Sigmoid colon (tissue), 7 donors: ENCODE results near the gene GORASP2. TPM values are rescaled to one million over a fixed set of nuclear protein-coding genes. Genes with fewer than 3 reads are reported as not detected.

Experiments used
- DNase-seq: peaks from one replicate; pipeline ENCODE4 v3.0.0-alpha.2; 2019
- H3K27ac ChIP-seq, 4 donors: fragments of 200-600 bp; sonication (generic); one replicate each; pipeline ENCODE4 v1.5.1; 2016 to 2019; ENCODE audit warnings: mild to moderate bottlenecking in 1 of 4
- H3K27me3 ChIP-seq, 3 donors: fragments of 200-600 bp; sonication (generic); one replicate each; pipeline ENCODE4 v1.5.1; 2019; ENCODE audit warnings: mild to moderate bottlenecking in 1 of 3
- H3K36me3 ChIP-seq, 4 donors: fragments of 200-600 bp; sonication (generic); one replicate each; pipeline ENCODE4 v1.5.1; 2016 to 2019
- H3K4me1 ChIP-seq, 4 donors: fragments of 200-600 bp; sonication (generic); one replicate each; pipeline ENCODE4 v1.5.1; 2017 to 2019
- H3K4me3 ChIP-seq, 4 donors: fragments of 200-600 bp; sonication (generic); one replicate each; pipeline ENCODE4 v1.5.1; 2017 to 2019; ENCODE audit warnings: mild to moderate bottlenecking in 2 of 4, moderate library complexity in 1 of 4
- H3K9me3 ChIP-seq, 4 donors: fragments of 200-600 bp in 3 of 4; sonication (generic) in 3 of 4; one replicate each; pipeline versions ENCODE4 v1.5.1 to v1.6.1; 2013 to 2019
- CTCF ChIP-seq, 4 experiments: fragments of 450-650 bp in 3 of 4; fragments of 200-600 bp in 1 of 4; IDR thresholded peaks; one replicate each; pipeline ENCODE4 v1.5.1; 2016 to 2019; ENCODE audit warnings: antibody characterized with exemption in 4 of 4, mild to moderate bottlenecking in 3 of 4, moderate library complexity in 2 of 4
- EP300 ChIP-seq, 4 donors: sonication (generic); formaldehyde crosslinking; IDR thresholded peaks; one replicate each; pipeline ENCODE4 v1.6.1; 2017; ENCODE audit warnings: antibody characterized with exemption in 4 of 4
- POLR2A ChIP-seq, 2 donors: fragments of 450-650 bp; IDR thresholded peaks; one replicate each; pipeline ENCODE4 v1.6.1; 2016; ENCODE audit warnings: antibody characterized with exemption in 2 of 2, mild to moderate bottlenecking in 2 of 2, moderate library complexity in 2 of 2
- POLR2AphosphoS5 ChIP-seq, 4 donors: sonication (generic); formaldehyde crosslinking; IDR thresholded peaks; one replicate each; pipeline ENCODE4 v1.6.1; 2017; ENCODE audit warnings: antibody characterized with exemption in 4 of 4
- WGBS, 2 donors: extraction: QIAGEN DNeasy Blood & Tissue Kit; methylation state at CpG; one replicate each; pipeline ENCODE4 v1.1.7; 2013; 5-methylcytosine and 5-hydroxymethylcytosine counted together
- intact Hi-C: fragments of 100-400 bp; cut with DNase I; formaldehyde crosslinking; loops from one replicate; pipeline ENCODE4 v1.15.1; 2023
- polyA plus RNA-seq, 3 donors: library from polyadenylated mRNA; stranded (reverse); fragments of 200-250 nt; gene quantifications; one replicate each; pipeline ENCODE4 v1.2.3, GENCODE V29; 2013
- total RNA-seq, 4 donors: library from RNA; depleted of rRNA; stranded (reverse); fragments of >200 nt; gene quantifications; one replicate each; pipeline ENCODE4 v1.1.0, GENCODE V29; 2016
- donor health status: healthy with polysubstance abuse.
- donor health status: Bipolar disorder and iron deficiency.
- donor health status: healthy.

GORASP2 gene
- total and polyA plus RNA-seq, 7 donors, result 32.4 to 53.8 (median 42.3) TPM

GRCh38 chr2:170892391-170892951, 36.6 kb upstream of the GORASP2 start:
- intact Hi-C loops, result no loop called here

GRCh38 chr2:170895023-170895757, 33.9 kb upstream of the GORASP2 start:
- WGBS, 2 donors, result 43 to 68% methylated on average over 3 of the region's 3 CpGs
- Histone ChIP-seq H3K4me3 (no peak overlapping the region), H3K36me3 (no peaks in the 10 kb centered on the region), H3K4me1 (no peaks in the 10 kb centered on the region), H3K9me3 (no peaks in the 10 kb centered on the region), H3K27me3 (no peaks in the 10 kb centered on the region), H3K27ac (no peak overlapping the region)
- DNase-seq, result no peak
- intact Hi-C loops, result no loop called here
- TF ChIP-seq CTCF (IDR thresholded peaks at IDR 0.05) (no peak), EP300 (IDR thresholded peaks at IDR 0.05) (no peak), POLR2A (IDR thresholded peaks at IDR 0.05) (no peak), POLR2AphosphoS5 (IDR thresholded peaks at IDR 0.05) (no peak)

More at GRCh38 chr2:170892391-170892951, 36.6 kb upstream of the GORASP2 start:
- Histone ChIP-seq H3K4me3 (no peak overlapping the region), H3K27me3 (peaks cover 0 to 3% (median 0%) of the 10 kb centered on the region in 3 donors), H3K9me3 (no peaks in the 10 kb centered on the region), H3K36me3 (no peaks in the 10 kb centered on the region), H3K27ac (no peak overlapping the region), H3K4me1 (no peaks in the 10 kb centered on the region)
- no peak for DNase-seq
- WGBS, 2 donors, result 87 to 88% methylated on average over 9 of the region's 9 CpGs
- TF ChIP-seq EP300 (IDR thresholded peaks at IDR 0.05) (no peak), POLR2AphosphoS5 (IDR thresholded peaks at IDR 0.05) (no peak), POLR2A (IDR thresholded peaks at IDR 0.05) (no peak), CTCF (IDR thresholded peaks at IDR 0.05) (no peak)

GRCh38 chr2:170896622-170897021, 32.4 kb upstream of the GORASP2 start:
- WGBS, 2 donors, result 68 to 97% methylated on average over 4 of the region's 4 CpGs
- intact Hi-C loops, result no loop called here
- H3K9me3 ChIP-seq, result no peaks in the 10 kb centered on the region
- no peaks in the 10 kb centered on the region for H3K36me3 ChIP-seq
- TF ChIP-seq POLR2AphosphoS5 (IDR thresholded peaks at IDR 0.05), result no peak
- no peak for TF ChIP-seq EP300 (IDR thresholded peaks at IDR 0.05)
- no peak for TF ChIP-seq POLR2A (IDR thresholded peaks at IDR 0.05)
- TF ChIP-seq CTCF (IDR thresholded peaks at IDR 0.05), result no peak
- no peak overlapping the region for H3K4me3 ChIP-seq
- H3K27me3 ChIP-seq, result no peaks in the 10 kb centered on the region
- H3K27ac ChIP-seq, result no peak overlapping the region
- no peaks in the 10 kb centered on the region for H3K4me1 ChIP-seq
- no peak for DNase-seq

- Histone ChIP-seq H3K4me3 (no peak overlapping the region), H3K9me3 (no peaks in the 10 kb centered on the region), H3K27me3 (no peaks in the 10 kb centered on the region), H3K27ac (no peak overlapping the region), H3K4me1 (no peaks in the 10 kb centered on the region), H3K36me3 (no peaks in the 10 kb centered on the region)
- intact Hi-C loops, result no loop called here
- no peak for TF ChIP-seq CTCF (IDR thresholded peaks at IDR 0.05)
- no peak for TF ChIP-seq EP300 (IDR thresholded peaks at IDR 0.05)
- TF ChIP-seq POLR2A (IDR thresholded peaks at IDR 0.05), result no peak
- TF ChIP-seq POLR2AphosphoS5 (IDR thresholded peaks at IDR 0.05), result no peak
- DNase-seq, result no peak
- 92% methylated on average over 6 of the region's 6 CpGs for WGBS, 2 donors
Measured at GRCh38 chr2:170897108-170897507, 31.9 kb upstream of the GORASP2 start.
